PC-9 (cell line): ENCODE data around the gene ZNF341.

ENCODE experiments used
- EZH2 ChIP-seq: fragments of 200-600 bp; sonication (generic); IDR thresholded peaks from 2 replicates; pipeline ENCODE4 v1.8.0; 2017; ENCODE audit warnings: antibody characterized with exemption, low read depth
- TF ChIP-seq, protein P1 (sequence below): fragments of 200-600 bp; sonication (generic); conservative IDR thresholded peaks from 2 replicates; pipeline ENCODE4 v1.6.1; 2017; ENCODE audit warnings: mixed run types, antibody characterized with exemption, mild to moderate bottlenecking, moderate library complexity

DNA sequence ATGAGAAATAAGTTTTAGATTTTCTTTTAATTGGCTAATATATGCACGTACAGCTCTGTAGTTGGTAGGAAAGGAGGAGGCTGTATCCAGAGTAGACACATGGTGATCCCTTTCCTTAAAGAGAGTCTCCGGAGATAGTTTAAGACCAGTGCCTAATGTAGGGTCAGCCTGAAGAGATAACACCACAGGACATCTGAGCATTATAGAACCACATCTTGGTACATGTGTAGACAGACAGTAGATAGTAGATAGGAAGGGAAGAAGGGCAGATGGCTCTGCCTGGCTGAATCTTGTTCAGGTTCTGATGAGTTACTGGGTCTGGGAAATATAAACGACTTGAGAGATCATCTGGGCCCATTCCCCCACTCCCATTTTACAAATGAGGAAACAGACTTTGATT lies 97.8 kb downstream of the ZNF341 start:
- TF ChIP-seq, protein P1, sequence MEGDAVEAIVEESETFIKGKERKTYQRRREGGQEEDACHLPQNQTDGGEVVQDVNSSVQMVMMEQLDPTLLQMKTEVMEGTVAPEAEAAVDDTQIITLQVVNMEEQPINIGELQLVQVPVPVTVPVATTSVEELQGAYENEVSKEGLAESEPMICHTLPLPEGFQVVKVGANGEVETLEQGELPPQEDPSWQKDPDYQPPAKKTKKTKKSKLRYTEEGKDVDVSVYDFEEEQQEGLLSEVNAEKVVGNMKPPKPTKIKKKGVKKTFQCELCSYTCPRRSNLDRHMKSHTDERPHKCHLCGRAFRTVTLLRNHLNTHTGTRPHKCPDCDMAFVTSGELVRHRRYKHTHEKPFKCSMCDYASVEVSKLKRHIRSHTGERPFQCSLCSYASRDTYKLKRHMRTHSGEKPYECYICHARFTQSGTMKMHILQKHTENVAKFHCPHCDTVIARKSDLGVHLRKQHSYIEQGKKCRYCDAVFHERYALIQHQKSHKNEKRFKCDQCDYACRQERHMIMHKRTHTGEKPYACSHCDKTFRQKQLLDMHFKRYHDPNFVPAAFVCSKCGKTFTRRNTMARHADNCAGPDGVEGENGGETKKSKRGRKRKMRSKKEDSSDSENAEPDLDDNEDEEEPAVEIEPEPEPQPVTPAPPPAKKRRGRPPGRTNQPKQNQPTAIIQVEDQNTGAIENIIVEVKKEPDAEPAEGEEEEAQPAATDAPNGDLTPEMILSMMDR = no peak
- TF ChIP-seq EZH2 = no peak
